GM23248 (cell line): Measurements from ENCODE around the gene TMEM266. TPM values are rescaled to one million over a fixed set of nuclear protein-coding genes. Genes with fewer than 3 reads are reported as not detected.

Experiments used
- DNase-seq: peaks from one replicate; pipeline ENCODE4 v3.0.0-alpha.2; 2015
- H2AFZ ChIP-seq: fragments of 200-600 bp; sonication (generic); 2 replicates; pipeline ENCODE4 v1.6.1; 2016; ENCODE audit warnings: antibody characterized with exemption
- H3F3A ChIP-seq: fragments of 200-600 bp; sonication (generic); 2 replicates; pipeline ENCODE4 v1.6.1; 2016; ENCODE audit warnings: mild to moderate bottlenecking, antibody characterized with exemption, mixed run types; ENCODE audit not compliant: insufficient read depth
- H3K27ac ChIP-seq: fragments of 200-600 bp; sonication (generic); 2 replicates; pipeline ENCODE4 v1.5.1; 2016; ENCODE audit warnings: mild to moderate bottlenecking
- H3K27me3 ChIP-seq: fragments of 200-600 bp; sonication (generic); replicated peaks from 2 replicates; pipeline ENCODE4 v1.6.1; 2016; ENCODE audit warnings: mild to moderate bottlenecking; ENCODE audit not compliant: insufficient read depth
- H3K36me3 ChIP-seq: fragments of 200-600 bp; sonication (generic); 2 replicates; pipeline ENCODE4 v1.6.1; 2016; ENCODE audit warnings: low read depth, mild to moderate bottlenecking
- H3K4me1 ChIP-seq: fragments of 200-600 bp; sonication (generic); 2 replicates; pipeline ENCODE4 v1.6.1; 2016; ENCODE audit warnings: mild to moderate bottlenecking; ENCODE audit not compliant: insufficient read depth
- H3K4me2 ChIP-seq: fragments of 200-600 bp; sonication (generic); one replicate; pipeline ENCODE4 v1.6.1; 2016; ENCODE audit warnings: mild to moderate bottlenecking; ENCODE audit not compliant: unreplicated experiment
- H3K4me3 ChIP-seq: fragments of 200-600 bp; sonication (generic); 2 replicates; pipeline ENCODE4 v1.5.1; 2016; ENCODE audit warnings: mild to moderate bottlenecking
- H3K79me2 ChIP-seq: fragments of 200-600 bp; sonication (generic); 2 replicates; pipeline ENCODE4 v1.6.1; 2016; ENCODE audit warnings: mild to moderate bottlenecking; ENCODE audit not compliant: insufficient read depth
- H3K9ac ChIP-seq: fragments of 200-600 bp; sonication (generic); 2 replicates; pipeline ENCODE4 v1.6.1; 2016; ENCODE audit warnings: mild to moderate bottlenecking
- H3K9me2 ChIP-seq: fragments of 200-600 bp; sonication (generic); 2 replicates; pipeline ENCODE4 v1.6.1; 2016; ENCODE audit warnings: mixed run types, mild to moderate bottlenecking, moderate library complexity; ENCODE audit not compliant: insufficient read depth
- H3K9me3 ChIP-seq: fragments of 200-600 bp; sonication (generic); one replicate; pipeline ENCODE4 v1.6.1; 2017; ENCODE audit warnings: low read depth
- H4K20me1 ChIP-seq: fragments of 200-600 bp; sonication (generic); 2 replicates; pipeline ENCODE4 v1.6.0; 2016; ENCODE audit not compliant: insufficient read depth
- EZH2 ChIP-seq: fragments of 200-600 bp; sonication (generic); IDR thresholded peaks from 2 replicates; pipeline ENCODE4 v1.6.1; 2018; ENCODE audit warnings: antibody characterized with exemption, mild to moderate bottlenecking; ENCODE audit not compliant: insufficient read depth, poor library complexity, severe bottlenecking
- EZH2phosphoT487 ChIP-seq: fragments of 200-600 bp; sonication (generic); IDR thresholded peaks from 2 replicates; pipeline ENCODE4 v1.6.1; 2018; ENCODE audit warnings: antibody characterized with exemption, moderate library complexity, mild to moderate bottlenecking, low read depth; ENCODE audit not compliant: insufficient read depth
- WGBS, 2 experiments: methylation state at CpG; one replicate each; pipeline ENCODE4 v1.1.6; 2015 to 2017; ENCODE audit warnings: low lambda C conversion rate in 2 of 2, low coverage in 1 of 2; ENCODE audit errors: missing lambda C conversion rate in 2 of 2; 5-methylcytosine and 5-hydroxymethylcytosine counted together
- in situ Hi-C: fragments of 300-500 bp; cut with MboI; formaldehyde crosslinking; loops from 2 replicates; pipeline ENCODE4 v1.15.0; 2020
- polyA plus RNA-seq: library from polyadenylated mRNA; unstranded; fragments of >200 nt; fragmentation: Nextera tagmentation; extraction: Ambion mirVana; gene quantifications from 2 replicates; pipeline ENCODE4 v1.2.1, GENCODE V29; 2016
- total RNA-seq: library from RNA; depleted of rRNA; stranded (reverse); fragments of >200 nt; shearing (Covaris generic); gene quantifications from 2 replicates; pipeline ENCODE4 v1.2.3, GENCODE V29; 2014

Gene TMEM266
- total and polyA plus RNA-seq, 2 experiments from 2014 or later: not detected

- H3F3A ChIP-seq: no peaks in the 10 kb centered on the region
- no peak overlapping the region for H2AFZ ChIP-seq
- no peak overlapping the region for H3K4me2 ChIP-seq
- H3K27me3 ChIP-seq: no peaks in the 10 kb centered on the region
- H4K20me1 ChIP-seq: no peaks in the 10 kb centered on the region
- H3K27ac ChIP-seq: no peak overlapping the region
- no peaks in the 10 kb centered on the region for H3K9me3 ChIP-seq
- no peak for DNase-seq
- no peaks in the 10 kb centered on the region for H3K36me3 ChIP-seq
- TF ChIP-seq EZH2phosphoT487 (no peak), EZH2 (no peak)
- no peaks in the 10 kb centered on the region for H3K4me1 ChIP-seq
- H3K4me3 ChIP-seq: no peak overlapping the region
- no peaks in the 10 kb centered on the region for H3K9me2 ChIP-seq
- WGBS, 2 experiments: 40 to 44% methylated on average over 4 of the region's 4 CpGs
- in situ Hi-C loops: no loop called here
- no peak overlapping the region for H3K9ac ChIP-seq
- H3K79me2 ChIP-seq: no peaks in the 10 kb centered on the region
Observed at GRCh38 chr15:76024021-76024768, 35.6 kb upstream of the TMEM266 start.

GRCh38 chr15:76032046-76032445, 27.7 kb upstream of the TMEM266 start:
- Histone ChIP-seq H3F3A (no peaks in the 10 kb centered on the region), H3K27me3 (peaks cover 29% of the 10 kb centered on the region), H3K9ac (no peak overlapping the region), H3K9me2 (no peaks in the 10 kb centered on the region), H3K4me2 (no peak overlapping the region), H3K9me3 (no peaks in the 10 kb centered on the region), H4K20me1 (no peaks in the 10 kb centered on the region), H3K4me3 (no peak overlapping the region), H3K79me2 (no peaks in the 10 kb centered on the region), H3K27ac (no peak overlapping the region), H3K4me1 (no peaks in the 10 kb centered on the region), H2AFZ (no peak overlapping the region), H3K36me3 (no peaks in the 10 kb centered on the region)
- WGBS, 2 experiments: 64 to 71% methylated on average over 1 of the region's 1 CpG
- in situ Hi-C loops: no loop called here
- DNase-seq: no peak
- TF ChIP-seq EZH2: no peak
- no peak for TF ChIP-seq EZH2phosphoT487

- Histone ChIP-seq H3K36me3 (no peaks in the 10 kb centered on the region), H3K4me3 (no peak overlapping the region), H3K9me3 (no peaks in the 10 kb centered on the region), H2AFZ (no peak overlapping the region), H3K27me3 (peaks cover 29% of the 10 kb centered on the region), H4K20me1 (no peaks in the 10 kb centered on the region), H3K79me2 (no peaks in the 10 kb centered on the region), H3K9ac (no peak overlapping the region), H3K9me2 (no peaks in the 10 kb centered on the region), H3F3A (no peaks in the 10 kb centered on the region), H3K27ac (no peak overlapping the region), H3K4me2 (no peak overlapping the region), H3K4me1 (no peaks in the 10 kb centered on the region)
- TF ChIP-seq EZH2phosphoT487: no peak
- no peak for TF ChIP-seq EZH2
- in situ Hi-C loops: no loop called here
- no peak for DNase-seq
- WGBS, 2 experiments: 44 to 68% methylated on average over 1 of the region's 1 CpG
Observed at GRCh38 chr15:76033438-76033837, 26.3 kb upstream of the TMEM266 start.

GRCh38 chr15:76034111-76034510, 25.7 kb upstream of the TMEM266 start:
- 19 to 31% methylated on average over 2 of the region's 2 CpGs for WGBS, 2 experiments
- Histone ChIP-seq H4K20me1 (no peaks in the 10 kb centered on the region), H2AFZ (no peak overlapping the region), H3K9ac (no peak overlapping the region), H3K4me1 (no peaks in the 10 kb centered on the region), H3K79me2 (no peaks in the 10 kb centered on the region), H3K9me2 (no peaks in the 10 kb centered on the region), H3K27ac (no peak overlapping the region), H3K27me3 (peaks cover 29% of the 10 kb centered on the region), H3K4me2 (no peak overlapping the region), H3K36me3 (no peaks in the 10 kb centered on the region), H3K9me3 (no peaks in the 10 kb centered on the region), H3K4me3 (no peak overlapping the region), H3F3A (no peaks in the 10 kb centered on the region)
- DNase-seq: no peak
- in situ Hi-C loops: no loop called here
- no peak for TF ChIP-seq EZH2
- TF ChIP-seq EZH2phosphoT487: no peak

- 27 to 30% methylated on average over 3 of the region's 3 CpGs for WGBS, 2 experiments
- no peak overlapping the region for H3K27ac ChIP-seq
Observed at GRCh38 chr15:76035593-76035992, 24.2 kb upstream of the TMEM266 start.

More at GRCh38 chr15:76035593-76035992, 24.2 kb upstream of the TMEM266 start:
- no peak for DNase-seq
- no peaks in the 10 kb centered on the region for H3F3A ChIP-seq
- H3K9ac ChIP-seq: no peak overlapping the region
- in situ Hi-C loops: no loop called here
- no peaks in the 10 kb centered on the region for H4K20me1 ChIP-seq
- no peaks in the 10 kb centered on the region for H3K36me3 ChIP-seq
- H2AFZ ChIP-seq: no peak overlapping the region
- no peaks in the 10 kb centered on the region for H3K79me2 ChIP-seq
- no peaks in the 10 kb centered on the region for H3K9me2 ChIP-seq
- H3K4me2 ChIP-seq: no peak overlapping the region
- TF ChIP-seq EZH2 (no peak), EZH2phosphoT487 (no peak)
- peaks cover 29% of the 10 kb centered on the region for H3K27me3 ChIP-seq
- H3K9me3 ChIP-seq: peaks cover 2% of the 10 kb centered on the region
- H3K4me1 ChIP-seq: no peaks in the 10 kb centered on the region
- H3K4me3 ChIP-seq: no peak overlapping the region
